GM15510 (cell line): Measurements from ENCODE around the gene POLR2J3.
A peak's percentile ranks its signal among the peaks of the same experiment; 100 is the strongest.
"Not testable (repeated sequence)": the region's sequence is repeated elsewhere in the genome, so short reads cannot be mapped to it uniquely, and the experiment has no call there.

Experiments used
- POLR2A ChIP-seq: IDR thresholded peaks from 3 replicates; pipeline ENCODE4 v1.6.1; 2011; ENCODE audit warnings: borderline replicate concordance; ENCODE audit not compliant: insufficient read length; ENCODE audit errors: extremely low read depth

POLR2J3 gene

DNA sequence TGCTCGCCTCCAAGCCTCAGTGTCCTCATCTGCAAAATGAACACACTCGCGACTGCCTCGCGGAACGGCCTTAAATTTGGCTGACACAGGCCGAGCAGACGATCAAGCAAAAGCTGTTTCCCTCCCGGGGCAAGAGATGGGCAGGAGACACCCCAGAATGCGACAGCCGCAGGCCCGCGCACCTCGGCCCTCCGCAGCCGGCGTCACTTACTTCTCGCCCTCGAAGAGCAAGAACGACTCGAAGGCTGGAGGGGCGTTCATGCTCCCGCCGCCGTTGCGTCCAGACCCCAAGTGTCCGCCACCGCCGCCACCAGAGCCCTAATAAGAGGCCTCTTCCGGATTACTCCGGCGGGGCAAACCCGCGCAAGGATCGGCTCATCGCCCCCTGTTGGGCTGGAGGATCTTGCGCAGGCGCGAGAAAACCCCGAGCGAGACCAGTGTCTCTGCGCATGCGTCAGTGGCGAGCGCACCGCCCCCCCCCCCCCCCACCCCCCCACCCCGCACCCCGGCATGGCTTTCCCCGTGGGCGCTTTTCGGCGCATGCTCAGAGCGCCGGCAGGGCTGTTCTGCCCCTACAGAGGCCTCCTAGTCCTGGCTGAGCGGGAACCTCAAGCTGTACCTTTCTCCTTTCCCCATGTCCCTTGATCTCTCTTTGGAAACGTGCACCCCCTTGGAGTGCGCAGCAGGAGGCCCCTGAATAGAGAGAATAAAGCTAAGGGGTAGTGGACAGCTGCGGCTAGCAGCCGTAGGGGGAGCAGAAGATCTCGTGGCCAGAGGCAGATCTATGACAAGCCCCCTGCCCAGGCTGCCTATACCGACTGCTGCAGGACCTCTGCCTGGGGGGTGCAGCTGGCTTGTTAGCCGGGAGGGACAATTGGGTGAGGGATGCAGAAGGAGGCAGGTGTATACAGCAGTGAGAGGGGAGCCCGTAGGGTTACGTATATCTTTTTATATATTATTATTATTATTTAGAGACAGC, at the start of gene POLR2J3:
POLR2J3 (minus strand) TSS at position 323 of the 979 bp plus-strand sequence; CDS start at position 261, 62 bp downstream.
- peak; percentile 32 for TF ChIP-seq POLR2A

DNA sequence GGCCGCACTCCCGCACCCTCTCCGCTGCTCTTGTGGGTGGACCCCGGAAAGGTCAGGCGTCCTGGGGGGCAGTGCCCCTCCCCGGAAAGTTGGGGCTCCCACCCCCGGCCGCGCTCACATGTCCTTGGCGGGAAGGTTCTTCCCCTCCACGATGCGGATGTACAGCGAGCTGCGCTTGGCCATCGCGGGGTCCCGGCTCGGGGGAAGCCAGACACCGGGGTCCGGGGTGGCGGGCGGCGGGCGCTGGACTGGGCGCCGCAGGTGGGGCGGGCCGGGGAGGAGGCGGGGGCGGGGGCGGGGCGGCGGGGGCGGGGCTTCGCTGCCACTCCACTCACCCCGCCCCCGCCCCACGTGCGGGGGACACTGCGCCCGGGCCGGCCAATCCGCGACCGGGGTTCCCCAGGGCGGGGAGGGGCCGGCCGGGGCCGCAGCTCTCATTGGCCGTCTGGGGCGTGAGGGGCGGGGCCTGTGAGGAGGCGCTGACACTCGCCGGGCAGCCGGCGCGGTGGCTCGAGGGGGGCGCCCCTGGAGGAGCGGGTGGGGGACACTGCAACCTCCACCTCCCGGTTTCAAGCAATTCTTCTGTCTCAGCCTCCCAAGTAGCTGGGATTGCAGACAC, 44.2 kb upstream of the POLR2J3 start, which contains the start of gene RASA4:
RASA4 (minus strand) TSS at position 250 of the 619 bp plus-strand sequence; CDS start at position 183, 67 bp downstream.
- not testable (repeated sequence) for TF ChIP-seq POLR2A

DNA sequence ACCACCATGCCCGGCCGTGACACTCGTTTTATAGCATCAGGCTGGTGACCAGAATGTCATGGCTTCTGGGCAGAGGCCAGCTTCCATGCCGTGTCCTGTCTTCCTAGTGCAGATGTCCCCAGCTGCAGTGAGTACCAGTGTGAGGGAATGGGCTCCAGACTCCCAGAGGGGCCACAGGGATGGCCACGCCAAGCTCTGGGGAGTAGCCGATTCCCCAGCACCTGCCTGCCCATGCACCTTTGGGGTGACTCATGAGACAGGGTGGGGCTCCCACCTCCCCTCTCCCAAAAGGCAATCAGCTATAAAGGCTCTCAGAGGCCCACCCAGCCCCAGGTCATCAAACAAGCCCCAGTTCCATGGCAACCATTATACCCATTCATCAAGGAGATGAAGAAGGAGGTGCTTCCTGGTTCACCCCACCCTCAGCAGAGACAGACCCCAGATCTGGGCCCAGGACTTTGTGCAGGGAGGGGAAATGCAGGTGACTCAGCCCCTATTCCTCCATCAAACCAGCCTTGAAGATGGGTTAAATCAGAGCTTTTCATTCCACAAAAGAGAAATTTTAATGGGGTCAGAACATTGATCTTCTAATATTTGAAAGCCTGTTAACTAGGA, 21.5 kb downstream of the POLR2J3 start, which contains the start of gene SPDYE2:
SPDYE2 (plus strand) TSS at position 419 of the 615 bp plus-strand sequence. CDS start 2,030 bp downstream, outside the sequence.
- TF ChIP-seq POLR2A: not testable (repeated sequence)

DNA sequence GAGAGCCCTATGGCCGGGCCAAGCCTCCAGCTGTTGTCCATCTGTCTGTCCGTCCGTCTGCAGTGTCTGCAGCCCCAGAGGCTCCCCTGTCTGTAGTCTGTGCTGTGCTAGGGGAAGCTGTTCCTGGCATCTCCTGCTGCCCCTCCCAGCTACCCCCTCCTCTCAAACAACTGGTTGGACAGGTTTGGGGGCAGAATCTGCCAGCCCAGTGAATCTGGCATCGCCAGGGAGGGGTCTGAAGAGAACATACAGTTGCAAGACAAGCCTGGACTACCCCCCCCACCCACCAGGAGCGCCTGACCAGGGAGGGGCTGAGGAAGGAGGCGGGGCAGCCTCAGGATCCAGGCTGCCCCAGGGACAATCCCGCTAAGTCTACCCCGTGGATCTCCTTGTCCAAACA, 28.8 kb downstream of the POLR2J3 start, which contains the start of gene UPK3BL2:
UPK3BL2 (minus strand) TSS at position 101 of the 400 bp plus-strand sequence; CDS start at position 41, 60 bp downstream.
- not testable (repeated sequence) for TF ChIP-seq POLR2A

GRCh38 chr7:102517550-102518147, 54.7 kb downstream of the POLR2J3 start, which contains the start of gene RASA4B:
RASA4B (minus strand) TSS chr7:102517777; CDS start chr7:102517710, 67 bp downstream.
- TF ChIP-seq POLR2A: not testable (repeated sequence)
